ENCODE results near the gene ADCY9.

GRCh38 chr16:4018391-4018790, 97.9 kb downstream of the ADCY9 start:
- TF ChIP-seq, protein P1, sequence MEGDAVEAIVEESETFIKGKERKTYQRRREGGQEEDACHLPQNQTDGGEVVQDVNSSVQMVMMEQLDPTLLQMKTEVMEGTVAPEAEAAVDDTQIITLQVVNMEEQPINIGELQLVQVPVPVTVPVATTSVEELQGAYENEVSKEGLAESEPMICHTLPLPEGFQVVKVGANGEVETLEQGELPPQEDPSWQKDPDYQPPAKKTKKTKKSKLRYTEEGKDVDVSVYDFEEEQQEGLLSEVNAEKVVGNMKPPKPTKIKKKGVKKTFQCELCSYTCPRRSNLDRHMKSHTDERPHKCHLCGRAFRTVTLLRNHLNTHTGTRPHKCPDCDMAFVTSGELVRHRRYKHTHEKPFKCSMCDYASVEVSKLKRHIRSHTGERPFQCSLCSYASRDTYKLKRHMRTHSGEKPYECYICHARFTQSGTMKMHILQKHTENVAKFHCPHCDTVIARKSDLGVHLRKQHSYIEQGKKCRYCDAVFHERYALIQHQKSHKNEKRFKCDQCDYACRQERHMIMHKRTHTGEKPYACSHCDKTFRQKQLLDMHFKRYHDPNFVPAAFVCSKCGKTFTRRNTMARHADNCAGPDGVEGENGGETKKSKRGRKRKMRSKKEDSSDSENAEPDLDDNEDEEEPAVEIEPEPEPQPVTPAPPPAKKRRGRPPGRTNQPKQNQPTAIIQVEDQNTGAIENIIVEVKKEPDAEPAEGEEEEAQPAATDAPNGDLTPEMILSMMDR (IDR thresholded peaks at IDR 0.05): no peak
- TF ChIP-seq POLR2A (IDR thresholded peaks at IDR 0.05): no peak
- no peak for TF ChIP-seq EP300 (IDR thresholded peaks at IDR 0.05)

Data from tibial nerve (tissue), 4 donors.